Stimulated activated naive CD4-positive, alpha-beta T cell treated with Interleukin-2 at 50 U/mL for 16 hours (primary cell): ENCODE data around the gene MBTPS2.
"Not testable (repeated sequence)": the region's sequence is repeated elsewhere in the genome, so short reads cannot be mapped to it uniquely, and the experiment has no call there.

Experiments used
- DNase-seq: peaks from one replicate; lab custom pipeline; 2025; lab: John Stamatoyannopoulos, UW

MBTPS2 gene

GRCh38 chrX:21839334-21840192 lies at the start of gene MBTPS2:
Gene MBTPS2 (plus strand): TSS chrX:21839617. CDS start chrX:21839735, 118 bp downstream.
- DNase-seq: peak; percentile 71

- DNase-seq: no peak
These were observed 40.7 kb upstream of the MBTPS2 start for GRCh38 chrX:21798677-21799219.

- DNase-seq: no peak
These were observed 39.6 kb upstream of the MBTPS2 start for GRCh38 chrX:21799767-21800166.

GRCh38 chrX:21800344-21800770 lies 39.1 kb upstream of the MBTPS2 start:
- no peak for DNase-seq

- no peak for DNase-seq
These were observed 37.3 kb upstream of the MBTPS2 start for GRCh38 chrX:21802054-21802670.

- DNase-seq: no peak
These were observed 36.6 kb upstream of the MBTPS2 start for GRCh38 chrX:21802839-21803238.

GRCh38 chrX:21806691-21807090 lies 32.7 kb upstream of the MBTPS2 start:
- no peak for DNase-seq

- no peak for DNase-seq
These were observed 27.6 kb upstream of the MBTPS2 start for GRCh38 chrX:21811832-21812231.

- DNase-seq: no peak
These were observed 26.8 kb upstream of the MBTPS2 start for GRCh38 chrX:21812628-21813027.

- no peak for DNase-seq
These were observed 25.6 kb upstream of the MBTPS2 start for GRCh38 chrX:21813612-21814368.

- no peak for DNase-seq
These were observed 23.3 kb upstream of the MBTPS2 start for GRCh38 chrX:21816136-21816535.

- DNase-seq: not testable (repeated sequence)
These were observed 19.2 kb upstream of the MBTPS2 start for GRCh38 chrX:21820170-21820569.

- DNase-seq: no peak
These were observed 17.5 kb upstream of the MBTPS2 start for GRCh38 chrX:21821875-21822274.

GRCh38 chrX:21831496-21831895 lies 7.9 kb upstream of the MBTPS2 start:
- DNase-seq: no peak

GRCh38 chrX:21837056-21837455 lies 2.4 kb upstream of the MBTPS2 start:
- DNase-seq: no peak

GRCh38 chrX:21838937-21839333 lies 482 bp upstream of the MBTPS2 start:
- DNase-seq: no peak

- DNase-seq: peak; percentile 2
These were observed 752 bp downstream of the MBTPS2 start for GRCh38 chrX:21840193-21840545.

- no peak for DNase-seq
These were observed 3.8 kb downstream of the MBTPS2 start for GRCh38 chrX:21843179-21843578.

- DNase-seq: no peak
These were observed 5.7 kb downstream of the MBTPS2 start for GRCh38 chrX:21845096-21845495.

- DNase-seq: no peak
These were observed 7.9 kb downstream of the MBTPS2 start for GRCh38 chrX:21847342-21847741.

GRCh38 chrX:21853578-21853977 lies 14.2 kb downstream of the MBTPS2 start:
- DNase-seq: no peak

- DNase-seq: no peak
These were observed 16.6 kb downstream of the MBTPS2 start, which contains the start of gene YY2 for GRCh38 chrX:21855937-21856415. Gene YY2 (plus strand): TSS chrX:21855987. CDS start chrX:21856485, 498 bp downstream.
